ENCODE measurements around the gene MGAM2. TPM values are rescaled to one million over a fixed set of nuclear protein-coding genes. Genes with fewer than 3 reads are reported as not detected.

Gene MGAM2
- total RNA-seq, 2 experiments from 2014 or later: not detected

DNA sequence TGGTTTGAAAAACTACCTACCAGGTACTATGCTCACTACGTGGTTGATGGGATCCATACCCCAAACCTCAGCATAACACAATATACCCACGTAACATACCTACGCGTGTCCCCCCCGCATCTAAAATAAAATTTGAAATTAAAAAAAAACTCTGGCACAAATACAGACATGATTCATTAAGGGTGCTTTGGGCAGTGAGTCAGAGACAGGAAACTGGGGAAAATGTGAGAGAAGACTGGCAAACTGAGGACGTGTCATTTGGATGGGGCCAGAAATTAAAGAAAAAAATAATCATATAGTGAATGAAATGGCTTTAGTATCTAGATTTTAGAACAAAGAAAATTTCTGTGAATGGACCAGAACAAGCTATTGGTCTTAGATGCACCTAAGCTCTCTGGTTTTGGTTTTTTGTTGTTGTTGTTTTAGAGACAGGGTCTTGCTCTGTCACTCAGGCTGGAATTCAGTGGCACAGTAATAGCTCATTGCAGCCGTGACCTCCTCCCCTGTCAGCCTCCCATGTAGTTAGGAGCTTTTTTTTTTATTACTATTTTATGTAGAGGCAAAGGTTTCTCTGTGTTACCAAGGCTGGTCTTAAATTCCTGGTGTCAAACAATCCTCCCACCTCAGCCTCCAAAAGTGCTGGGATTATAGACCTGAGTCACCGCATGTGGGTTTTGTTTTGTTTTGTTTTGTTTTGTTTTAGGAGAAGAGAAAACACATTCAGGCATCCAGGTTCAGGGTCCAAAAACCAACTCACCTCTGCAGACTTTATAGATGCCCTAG is 152.3 kb downstream of the MGAM2 start:
- DNase-seq: no peak
- TF ChIP-seq, protein P1, sequence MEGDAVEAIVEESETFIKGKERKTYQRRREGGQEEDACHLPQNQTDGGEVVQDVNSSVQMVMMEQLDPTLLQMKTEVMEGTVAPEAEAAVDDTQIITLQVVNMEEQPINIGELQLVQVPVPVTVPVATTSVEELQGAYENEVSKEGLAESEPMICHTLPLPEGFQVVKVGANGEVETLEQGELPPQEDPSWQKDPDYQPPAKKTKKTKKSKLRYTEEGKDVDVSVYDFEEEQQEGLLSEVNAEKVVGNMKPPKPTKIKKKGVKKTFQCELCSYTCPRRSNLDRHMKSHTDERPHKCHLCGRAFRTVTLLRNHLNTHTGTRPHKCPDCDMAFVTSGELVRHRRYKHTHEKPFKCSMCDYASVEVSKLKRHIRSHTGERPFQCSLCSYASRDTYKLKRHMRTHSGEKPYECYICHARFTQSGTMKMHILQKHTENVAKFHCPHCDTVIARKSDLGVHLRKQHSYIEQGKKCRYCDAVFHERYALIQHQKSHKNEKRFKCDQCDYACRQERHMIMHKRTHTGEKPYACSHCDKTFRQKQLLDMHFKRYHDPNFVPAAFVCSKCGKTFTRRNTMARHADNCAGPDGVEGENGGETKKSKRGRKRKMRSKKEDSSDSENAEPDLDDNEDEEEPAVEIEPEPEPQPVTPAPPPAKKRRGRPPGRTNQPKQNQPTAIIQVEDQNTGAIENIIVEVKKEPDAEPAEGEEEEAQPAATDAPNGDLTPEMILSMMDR (IDR thresholded peaks at IDR 0.05): no peak
- intact Hi-C loops (cut with micrococcal nuclease): no loop called here
- Mint-ChIP-seq H3K4me1 (ENCODE audit: low read depth) (no peaks in the 10 kb centered on the region), H3K36me3 (ENCODE audit: low read depth) (no peaks in the 10 kb centered on the region), H3K27me3 (peaks cover 14% of the 10 kb centered on the region), H3K4me3 (no peak overlapping the region), H3K27ac (no peak overlapping the region), H3K9me3 (no peaks in the 10 kb centered on the region)
- POLR2A ChIA-PET: interaction anchor here (0.7 to 1.1 kb wide), 2 partner anchors 9 to 31 kb away, joined by 3 to 4 read pairs; no protein-coding TSS in a partner anchor
- CTCF ChIA-PET: interaction anchor here (0.9 kb wide), 1 partner anchor 37 kb away, joined by 3 read pairs; no protein-coding TSS in a partner anchor
- peak; percentile 42 for ATAC-seq

Other genes with a start within 250 kb of the MGAM2 start
- gene OR9A4, start 195.3 kb upstream of the MGAM2 start, total RNA-seq: not detected
- not detected for gene CLEC5A, start 164.7 kb upstream of the MGAM2 start, total RNA-seq
- gene TAS2R38, start 137.9 kb upstream of the MGAM2 start, total RNA-seq: not detected
- under 1 TPM in 1 of 2 experiments, not detected in 1; 0.20 TPM for gene MGAM, start 115.8 kb upstream of the MGAM2 start, total RNA-seq
- gene PRSS58, start 146.3 kb downstream of the MGAM2 start, total RNA-seq: not detected